ENCODE data around the gene ZNF516.
A peak's percentile ranks its signal among the peaks of the same experiment; 100 is the strongest.

Gene ZNF516

DNA sequence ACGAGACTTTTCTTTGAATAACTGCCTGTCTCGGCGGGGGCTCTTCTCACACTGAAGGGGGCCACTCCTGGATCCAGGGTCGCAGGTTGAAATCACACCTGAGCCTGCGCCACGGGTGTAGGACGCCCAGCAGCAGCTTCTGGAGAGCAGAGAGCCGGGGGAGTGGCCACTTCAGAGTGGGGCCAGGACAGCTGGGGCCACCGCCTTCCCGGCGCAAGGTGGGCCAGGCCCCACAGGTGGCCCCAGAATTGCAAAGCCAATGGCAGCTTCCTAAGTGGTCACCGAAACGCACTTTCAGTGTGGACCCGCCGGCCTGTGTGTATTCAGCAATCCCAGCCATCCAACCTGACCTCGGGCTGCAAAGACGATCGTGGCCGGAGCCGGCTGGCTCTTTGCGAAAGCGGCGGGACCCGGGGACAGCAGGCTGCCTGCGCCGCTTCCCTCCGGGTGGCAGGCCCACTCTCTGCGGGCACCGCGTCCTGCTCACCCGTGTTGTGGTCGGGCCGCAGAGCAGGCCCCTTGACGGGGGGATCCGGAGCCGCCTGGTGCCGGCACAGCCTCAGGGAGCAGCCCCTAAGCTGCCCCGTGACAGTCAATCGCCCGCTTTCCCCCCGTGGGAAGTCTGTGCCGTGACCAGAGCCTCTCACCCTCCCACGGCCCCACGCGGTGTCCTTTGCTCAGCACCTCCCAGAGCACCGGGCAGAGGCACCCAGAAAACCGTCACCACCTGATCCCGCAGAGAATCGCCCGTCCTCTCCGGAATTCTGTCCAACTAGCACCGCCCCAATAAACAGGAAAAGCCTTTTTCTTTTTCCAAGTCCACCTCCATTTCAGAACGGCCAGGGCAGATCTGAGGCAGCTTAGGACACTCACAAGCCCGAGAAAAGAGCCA, 144.7 kb downstream of the ZNF516 start:
- TF ChIP-seq GABPA (IDR thresholded peaks at IDR 0.05; ENCODE audit: low read depth) = no peak
- no peak overlapping the region for H3K27ac ChIP-seq (replicated peaks)
- no peak for DNase-seq (ENCODE audit: low read depth in 1 of 2, low spot score in 1 of 2)
- no peak overlapping the region for H3K4me3 ChIP-seq (replicated peaks; ENCODE audit: insufficient read depth, low read length)
- peaks cover 14% of the 10 kb centered on the region for H3K27me3 ChIP-seq (ENCODE audit: insufficient read depth, poor library complexity, severe bottlenecking)

DNA sequence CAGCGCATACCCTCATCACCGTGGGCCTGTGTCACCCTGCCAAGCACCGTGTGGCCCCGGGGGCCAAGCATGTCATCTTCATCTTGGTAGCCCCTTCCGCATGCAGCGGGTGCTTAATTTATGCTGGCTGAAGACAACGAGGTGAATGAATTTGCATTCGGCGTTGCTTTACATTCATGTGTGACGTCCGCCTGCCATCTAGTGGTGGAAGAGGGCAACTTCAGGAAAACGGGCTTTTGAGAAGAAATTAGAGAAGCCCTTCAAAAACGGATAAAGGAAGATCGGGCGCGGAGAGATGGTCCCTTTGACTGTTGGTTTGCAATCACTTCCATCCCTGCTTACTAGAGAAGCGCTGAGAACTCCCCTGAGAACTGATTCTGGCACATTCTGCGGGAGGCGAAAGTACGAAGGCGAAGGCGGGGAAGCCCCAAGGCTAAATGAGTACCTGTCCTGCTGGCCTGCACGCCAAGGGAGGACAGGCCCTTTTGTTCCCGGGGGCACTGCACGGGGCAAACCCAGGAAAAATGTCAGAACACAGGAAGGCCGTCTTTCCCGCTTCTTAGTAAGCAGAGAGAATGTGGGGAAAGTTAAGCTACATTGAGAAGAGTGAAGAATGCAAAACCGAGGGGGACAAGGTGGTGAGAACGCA, 145.9 kb downstream of the ZNF516 start:
- Histone ChIP-seq H3K4me3 (replicated peaks; ENCODE audit: insufficient read depth, low read length) (no peak overlapping the region), H3K27me3 (ENCODE audit: insufficient read depth, poor library complexity, severe bottlenecking) (peaks cover 14% of the 10 kb centered on the region), H3K27ac (replicated peaks) (no peak overlapping the region)
- peak; percentile 57 to 80 for DNase-seq (ENCODE audit: low read depth in 1 of 2, low spot score in 1 of 2)
- TF ChIP-seq, protein P1, sequence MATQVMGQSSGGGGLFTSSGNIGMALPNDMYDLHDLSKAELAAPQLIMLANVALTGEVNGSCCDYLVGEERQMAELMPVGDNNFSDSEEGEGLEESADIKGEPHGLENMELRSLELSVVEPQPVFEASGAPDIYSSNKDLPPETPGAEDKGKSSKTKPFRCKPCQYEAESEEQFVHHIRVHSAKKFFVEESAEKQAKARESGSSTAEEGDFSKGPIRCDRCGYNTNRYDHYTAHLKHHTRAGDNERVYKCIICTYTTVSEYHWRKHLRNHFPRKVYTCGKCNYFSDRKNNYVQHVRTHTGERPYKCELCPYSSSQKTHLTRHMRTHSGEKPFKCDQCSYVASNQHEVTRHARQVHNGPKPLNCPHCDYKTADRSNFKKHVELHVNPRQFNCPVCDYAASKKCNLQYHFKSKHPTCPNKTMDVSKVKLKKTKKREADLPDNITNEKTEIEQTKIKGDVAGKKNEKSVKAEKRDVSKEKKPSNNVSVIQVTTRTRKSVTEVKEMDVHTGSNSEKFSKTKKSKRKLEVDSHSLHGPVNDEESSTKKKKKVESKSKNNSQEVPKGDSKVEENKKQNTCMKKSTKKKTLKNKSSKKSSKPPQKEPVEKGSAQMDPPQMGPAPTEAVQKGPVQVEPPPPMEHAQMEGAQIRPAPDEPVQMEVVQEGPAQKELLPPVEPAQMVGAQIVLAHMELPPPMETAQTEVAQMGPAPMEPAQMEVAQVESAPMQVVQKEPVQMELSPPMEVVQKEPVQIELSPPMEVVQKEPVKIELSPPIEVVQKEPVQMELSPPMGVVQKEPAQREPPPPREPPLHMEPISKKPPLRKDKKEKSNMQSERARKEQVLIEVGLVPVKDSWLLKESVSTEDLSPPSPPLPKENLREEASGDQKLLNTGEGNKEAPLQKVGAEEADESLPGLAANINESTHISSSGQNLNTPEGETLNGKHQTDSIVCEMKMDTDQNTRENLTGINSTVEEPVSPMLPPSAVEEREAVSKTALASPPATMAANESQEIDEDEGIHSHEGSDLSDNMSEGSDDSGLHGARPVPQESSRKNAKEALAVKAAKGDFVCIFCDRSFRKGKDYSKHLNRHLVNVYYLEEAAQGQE (IDR thresholded peaks at IDR 0.05; ENCODE audit: insufficient replicate concordance, low read depth) = no peak
- TF ChIP-seq, protein P2, sequence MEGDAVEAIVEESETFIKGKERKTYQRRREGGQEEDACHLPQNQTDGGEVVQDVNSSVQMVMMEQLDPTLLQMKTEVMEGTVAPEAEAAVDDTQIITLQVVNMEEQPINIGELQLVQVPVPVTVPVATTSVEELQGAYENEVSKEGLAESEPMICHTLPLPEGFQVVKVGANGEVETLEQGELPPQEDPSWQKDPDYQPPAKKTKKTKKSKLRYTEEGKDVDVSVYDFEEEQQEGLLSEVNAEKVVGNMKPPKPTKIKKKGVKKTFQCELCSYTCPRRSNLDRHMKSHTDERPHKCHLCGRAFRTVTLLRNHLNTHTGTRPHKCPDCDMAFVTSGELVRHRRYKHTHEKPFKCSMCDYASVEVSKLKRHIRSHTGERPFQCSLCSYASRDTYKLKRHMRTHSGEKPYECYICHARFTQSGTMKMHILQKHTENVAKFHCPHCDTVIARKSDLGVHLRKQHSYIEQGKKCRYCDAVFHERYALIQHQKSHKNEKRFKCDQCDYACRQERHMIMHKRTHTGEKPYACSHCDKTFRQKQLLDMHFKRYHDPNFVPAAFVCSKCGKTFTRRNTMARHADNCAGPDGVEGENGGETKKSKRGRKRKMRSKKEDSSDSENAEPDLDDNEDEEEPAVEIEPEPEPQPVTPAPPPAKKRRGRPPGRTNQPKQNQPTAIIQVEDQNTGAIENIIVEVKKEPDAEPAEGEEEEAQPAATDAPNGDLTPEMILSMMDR (IDR thresholded peaks at IDR 0.05; ENCODE audit: insufficient read depth, low read length) = peak; percentile 96
- peak; percentile 1; the same call in 1 of the 2 replicates for TF ChIP-seq SPI1 (IDR thresholded peaks at IDR 0.05; ENCODE audit: borderline replicate concordance, low read depth)

- Histone ChIP-seq H3K27me3 (ENCODE audit: insufficient read depth, poor library complexity, severe bottlenecking) (peaks cover 14% of the 10 kb centered on the region), H3K27ac (replicated peaks) (no peak overlapping the region), H3K4me3 (replicated peaks; ENCODE audit: insufficient read depth, low read length) (no peak overlapping the region)
- TF ChIP-seq POLR2AphosphoS5 (IDR thresholded peaks at IDR 0.05; ENCODE audit: low read depth) (no peak), SPI1 (IDR thresholded peaks at IDR 0.05; ENCODE audit: borderline replicate concordance, low read depth) (no peak)
- DNase-seq (ENCODE audit: low read depth in 1 of 2, low spot score in 1 of 2) = no peak
Observed at GRCh38 chr18:76348267-76349066, 146.6 kb downstream of the ZNF516 start.

DNA sequence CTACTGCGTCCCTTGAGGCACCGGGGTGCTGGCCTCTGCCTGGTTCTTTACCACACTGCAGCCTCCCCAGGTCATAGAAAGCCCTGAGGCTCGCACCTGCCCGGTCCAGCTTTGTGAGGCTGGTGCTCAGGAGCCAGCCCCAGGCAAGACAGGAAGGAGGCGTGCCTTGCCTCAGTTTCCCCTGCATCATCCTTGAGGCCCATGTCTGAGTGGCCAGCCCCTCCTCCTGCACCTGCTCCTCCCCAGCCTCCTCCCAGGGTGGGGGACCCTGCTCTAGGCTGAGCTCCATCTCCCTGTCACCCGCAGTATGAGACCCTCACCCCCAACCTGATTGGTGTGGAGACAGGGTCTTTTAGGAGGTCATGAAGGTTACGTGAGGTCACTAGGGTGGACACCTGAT, 147.7 kb downstream of the ZNF516 start:
- no peak overlapping the region for H3K4me3 ChIP-seq (replicated peaks; ENCODE audit: insufficient read depth, low read length)
- no peak for DNase-seq (ENCODE audit: low read depth in 1 of 2, low spot score in 1 of 2)
- H3K27ac ChIP-seq (replicated peaks) = no peak overlapping the region
- no peak for TF ChIP-seq GABPA (IDR thresholded peaks at IDR 0.05; ENCODE audit: low read depth)
- TF ChIP-seq, protein P2 (IDR thresholded peaks at IDR 0.05; ENCODE audit: insufficient read depth, low read length) = no peak
- TF ChIP-seq SPI1 (IDR thresholded peaks at IDR 0.05; ENCODE audit: borderline replicate concordance, low read depth) = no peak
- TF ChIP-seq, protein P1 (IDR thresholded peaks at IDR 0.05; ENCODE audit: insufficient replicate concordance, low read depth) = no peak
- no peak for TF ChIP-seq POLR2AphosphoS5 (IDR thresholded peaks at IDR 0.05; ENCODE audit: low read depth)
- peaks cover 11% of the 10 kb centered on the region for H3K27me3 ChIP-seq (ENCODE audit: insufficient read depth, poor library complexity, severe bottlenecking)
